ENCODE data around the gene SNAP25. TPM values are rescaled to one million over a fixed set of nuclear protein-coding genes. Genes with fewer than 3 reads are reported as not detected.

Gene SNAP25
- total and polyA plus RNA-seq, 2 donors (not counting 1 experiment from before 2014, with no cell fraction given) = 0.27 TPM; not detected in 1

- WGBS (ENCODE audit: insufficient coverage) = 80% methylated on average over 1 of the region's 1 CpG
- Mint-ChIP-seq H3K27me3 (peaks cover 8% of the 10 kb centered on the region), H3K27ac (no peak overlapping the region), H3K4me3 (no peak overlapping the region), H3K9me3 (ENCODE audit: insufficient read depth) (no peaks in the 10 kb centered on the region), H3K4me1 (no peaks in the 10 kb centered on the region)
- H2AFZ ChIP-seq (ENCODE audit: insufficient read depth, low read depth, low read length, poor library complexity, severe bottlenecking) = no peak overlapping the region
- H3K27me3 ChIP-seq (replicated peaks in 1 of 4; ENCODE audit: control extremely low read depth in 1 of 4, control insufficient read depth in 3 of 4, insufficient read depth in 4 of 4, low read length in 3 of 4) = no peaks in the 10 kb centered on the region
- H3K79me2 ChIP-seq (ENCODE audit: control insufficient read depth, insufficient read depth, low read length) = no peaks in the 10 kb centered on the region
- no peak overlapping the region for H3K9ac ChIP-seq (ENCODE audit: low read length)
- ChIA-PET POLR2A (no interaction called here), CTCF (no interaction called here)
- ATAC-seq (ENCODE audit: low read depth) (no peak), DNase-seq (no peak)
- intact Hi-C loops (cut with micrococcal nuclease) = no loop called here
- H4K20me1 ChIP-seq (ENCODE audit: control insufficient read depth, insufficient read depth, low read length, poor library complexity, severe bottlenecking) = no peaks in the 10 kb centered on the region
- no peaks in the 10 kb centered on the region for H3K4me1 ChIP-seq (ENCODE audit: control insufficient read depth in 2 of 2, insufficient read depth in 2 of 2, low read length in 2 of 2)
- H3K36me3 ChIP-seq (replicated peaks in 1 of 2; ENCODE audit: control extremely low read depth in 1 of 2, control insufficient read depth in 1 of 2, extremely low read depth in 1 of 2, insufficient read depth in 2 of 2, low read length in 1 of 2) = no peaks in the 10 kb centered on the region
- H3K9me3 ChIP-seq (ENCODE audit: control extremely low read depth in 1 of 3, control insufficient read depth in 2 of 3, insufficient read depth in 1 of 3, low read length in 2 of 3) = no peaks in the 10 kb centered on the region
- no peak for TF ChIP-seq EZH2 (IDR thresholded peaks at IDR 0.05; ENCODE audit: borderline replicate concordance, insufficient read depth, low read depth, low read length, poor library complexity, severe bottlenecking)
- no peak overlapping the region for H3K27ac ChIP-seq (ENCODE audit: low read length in 2 of 2)
- H3K4me3 ChIP-seq (ENCODE audit: control extremely low read depth in 1 of 5, extremely low read depth in 1 of 5, insufficient read depth in 1 of 5, low read depth in 2 of 5, low read length in 4 of 5) = no peak overlapping the region
- no peak overlapping the region for H3K4me2 ChIP-seq (replicated peaks; ENCODE audit: low read depth, low read length, poor library complexity, severe bottlenecking)
Observed at GRCh38 chr20:10260316-10260715, 41.7 kb downstream of the SNAP25 start.

- no peak overlapping the region for H2AFZ ChIP-seq (ENCODE audit: insufficient read depth, low read depth, low read length, poor library complexity, severe bottlenecking)
- H3K27me3 ChIP-seq (replicated peaks in 1 of 4; ENCODE audit: control extremely low read depth in 1 of 4, control insufficient read depth in 3 of 4, insufficient read depth in 4 of 4, low read length in 3 of 4) = no peaks in the 10 kb centered on the region
- H3K4me3 Mint-ChIP-seq = no peak overlapping the region
- H3K4me3 ChIP-seq (ENCODE audit: control extremely low read depth in 1 of 5, extremely low read depth in 1 of 5, insufficient read depth in 1 of 5, low read depth in 2 of 5, low read length in 4 of 5) = no peak overlapping the region
- intact Hi-C loops (cut with micrococcal nuclease) = no loop called here
- H3K9ac ChIP-seq (ENCODE audit: low read length) = no peak overlapping the region
- H3K9me3 Mint-ChIP-seq (ENCODE audit: insufficient read depth) = no peaks in the 10 kb centered on the region
- no peak for ATAC-seq (ENCODE audit: low read depth)
- ChIA-PET POLR2A (interaction anchor here (0.7 kb wide), 1 partner anchor 8 kb away, joined by 3 read pairs; no protein-coding TSS in a partner anchor), CTCF (no interaction called here)
- no peaks in the 10 kb centered on the region for H3K4me1 Mint-ChIP-seq
- TF ChIP-seq CTCF (IDR thresholded peaks at IDR 0.05) (no peak), EZH2 (IDR thresholded peaks at IDR 0.05; ENCODE audit: borderline replicate concordance, insufficient read depth, low read depth, low read length, poor library complexity, severe bottlenecking) (no peak)
- no peaks in the 10 kb centered on the region for H4K20me1 ChIP-seq (ENCODE audit: control insufficient read depth, insufficient read depth, low read length, poor library complexity, severe bottlenecking)
- no peaks in the 10 kb centered on the region for H3K79me2 ChIP-seq (ENCODE audit: control insufficient read depth, insufficient read depth, low read length)
- H3K27me3 Mint-ChIP-seq = peaks cover 8% of the 10 kb centered on the region
- no peak overlapping the region for H3K27ac ChIP-seq (ENCODE audit: low read length in 2 of 2)
- H3K36me3 ChIP-seq (replicated peaks in 1 of 2; ENCODE audit: control extremely low read depth in 1 of 2, control insufficient read depth in 1 of 2, extremely low read depth in 1 of 2, insufficient read depth in 2 of 2, low read length in 1 of 2) = no peaks in the 10 kb centered on the region
- DNase-seq = no peak
- H3K4me2 ChIP-seq (replicated peaks; ENCODE audit: low read depth, low read length, poor library complexity, severe bottlenecking) = no peak overlapping the region
- H3K4me1 ChIP-seq (ENCODE audit: control insufficient read depth in 2 of 2, insufficient read depth in 2 of 2, low read length in 2 of 2) = no peaks in the 10 kb centered on the region
- no CpG with 5 or more reads among the region's 2 CpGs for WGBS (ENCODE audit: insufficient coverage)
- H3K9me3 ChIP-seq (ENCODE audit: control extremely low read depth in 1 of 3, control insufficient read depth in 2 of 3, insufficient read depth in 1 of 3, low read length in 2 of 3) = no peaks in the 10 kb centered on the region
- H3K27ac Mint-ChIP-seq = no peak overlapping the region
Observed at GRCh38 chr20:10261702-10262101, 43.1 kb downstream of the SNAP25 start.

Measured in B cell (primary cell).